Astrocyte of the cerebellum (primary cell): ENCODE data around the gene TMEM175.
"Not testable (repeated sequence)": the region's sequence is repeated elsewhere in the genome, so short reads cannot be mapped to it uniquely, and the experiment has no call there.

ENCODE experiments used
- DNase-seq: peaks from one replicate; pipeline ENCODE4 v3.0.0-alpha.2; 2011; ENCODE audit warnings: low read depth
- H3K4me3 ChIP-seq: 2 replicates; pipeline ENCODE4 v1.5.1; 2011; ENCODE audit warnings: mild to moderate bottlenecking, low read depth, low read length, moderate library complexity
- CTCF ChIP-seq: IDR thresholded peaks from 2 replicates; pipeline ENCODE4 v1.5.1; 2012; ENCODE audit warnings: low read length, low read depth, moderate library complexity, mild to moderate bottlenecking; ENCODE audit errors: missing control alignments
- in situ Hi-C: cut with HindIII; loops from 2 replicates; pipeline ENCODE4 v1.10.0; 2017; ENCODE audit warnings: low sequenced_read_pairs

TMEM175 gene

GRCh38 chr4:996997-997374, 64.7 kb downstream of the TMEM175 start:
- no peak for TF ChIP-seq CTCF
- in situ Hi-C loops: no loop called here
- H3K4me3 ChIP-seq: no peak overlapping the region
- no peak for DNase-seq

- DNase-seq: no peak
- no peak for TF ChIP-seq CTCF
- peak overlapping the region; percentile 14 for H3K4me3 ChIP-seq
- in situ Hi-C loops: no loop called here
Measured at GRCh38 chr4:997375-998071, 65.3 kb downstream of the TMEM175 start.

GRCh38 chr4:998096-998691, 65.9 kb downstream of the TMEM175 start:
- no peak for TF ChIP-seq CTCF
- in situ Hi-C loops: no loop called here
- H3K4me3 ChIP-seq: no peak overlapping the region
- no peak for DNase-seq

- DNase-seq, in situ Hi-C loops, H3K4me3 ChIP-seq: not testable (repeated sequence)
Measured at GRCh38 chr4:999240-999863, 67.1 kb downstream of the TMEM175 start.

- TF ChIP-seq CTCF: no peak
- H3K4me3 ChIP-seq: no peak overlapping the region
- in situ Hi-C loops: no loop called here
- DNase-seq: no peak
Measured at GRCh38 chr4:999882-1000425, 67.7 kb downstream of the TMEM175 start.

GRCh38 chr4:1000686-1001260, 68.5 kb downstream of the TMEM175 start:
- H3K4me3 ChIP-seq: no peak overlapping the region
- no peak for TF ChIP-seq CTCF
- in situ Hi-C loops: no loop called here
- no peak for DNase-seq

- no peak overlapping the region for H3K4me3 ChIP-seq
- TF ChIP-seq CTCF: no peak
- DNase-seq: no peak
- in situ Hi-C loops: no loop called here
Measured at GRCh38 chr4:1001561-1002130, 69.4 kb downstream of the TMEM175 start.
